Stimulated activated CD4-positive, alpha-beta T cell treated with anti-CD3 and anti-CD28 coated beads, Interleukin-15, amount 100 ng/mL, for 48 hours (primary cell): ENCODE results near the gene CAMK1D.
"Not testable (repeated sequence)": the region's sequence is repeated elsewhere in the genome, so short reads cannot be mapped to it uniquely, and the experiment has no call there.

Experiments
- DNase-seq, 2 donors: peaks; one replicate each; pipeline ENCODE4 v3.0.0-alpha.2; 2020; ENCODE audit warnings: low read depth in 2 of 2

CAMK1D gene

GRCh38 chr10:12430406-12430982 is 81.1 kb downstream of the CAMK1D start:
- DNase-seq: no peak

GRCh38 chr10:12431151-12432101 is 82.1 kb downstream of the CAMK1D start:
- DNase-seq: no peak

GRCh38 chr10:12432402-12433189 is 83.2 kb downstream of the CAMK1D start:
- DNase-seq: no peak

GRCh38 chr10:12434277-12434676 is 84.9 kb downstream of the CAMK1D start:
- DNase-seq: no peak

GRCh38 chr10:12434677-12435076 is 85.3 kb downstream of the CAMK1D start:
- not testable (repeated sequence) for DNase-seq

GRCh38 chr10:12435348-12435747 is 86.0 kb downstream of the CAMK1D start:
- no peak for DNase-seq

- no peak for DNase-seq
Observed at GRCh38 chr10:12438919-12439692, 89.8 kb downstream of the CAMK1D start.

GRCh38 chr10:12439767-12440166 is 90.4 kb downstream of the CAMK1D start:
- not testable (repeated sequence) for DNase-seq

GRCh38 chr10:12443026-12443425 is 93.7 kb downstream of the CAMK1D start:
- no peak for DNase-seq

- no peak for DNase-seq
Observed at GRCh38 chr10:12444981-12445700, 95.8 kb downstream of the CAMK1D start.

- DNase-seq: no peak
Observed at GRCh38 chr10:12445701-12446334, 96.5 kb downstream of the CAMK1D start.

GRCh38 chr10:12448340-12448728 is 99.0 kb downstream of the CAMK1D start:
- no peak for DNase-seq

- peak; percentile 57 to 62 for DNase-seq
Observed at GRCh38 chr10:12448729-12449391, 99.5 kb downstream of the CAMK1D start.

- DNase-seq: no peak
Observed at GRCh38 chr10:12455318-12455717, 106.0 kb downstream of the CAMK1D start.

GRCh38 chr10:12455766-12456165 is 106.4 kb downstream of the CAMK1D start:
- DNase-seq: no peak

- no peak for DNase-seq
Observed at GRCh38 chr10:12459340-12459739, 110.0 kb downstream of the CAMK1D start.

- DNase-seq: no peak
Observed at GRCh38 chr10:12459762-12460161, 110.4 kb downstream of the CAMK1D start.

- no peak for DNase-seq
Observed at GRCh38 chr10:12463459-12463838, 114.1 kb downstream of the CAMK1D start.

GRCh38 chr10:12465385-12466136 is 116.2 kb downstream of the CAMK1D start:
- no peak for DNase-seq
